ENCODE data around the gene HUNK.
A peak's percentile ranks its signal among the peaks of the same experiment; 100 is the strongest.

Gene HUNK

GRCh38 chr21:31952828-31953227, 80.0 kb downstream of the HUNK start:
- no peak for DNase-seq (ENCODE audit: low spot score)

GRCh38 chr21:31957631-31958030, 84.8 kb downstream of the HUNK start:
- no peak for DNase-seq (ENCODE audit: low spot score)

GRCh38 chr21:31959881-31960280, 87.1 kb downstream of the HUNK start:
- no peak for DNase-seq (ENCODE audit: low spot score)

GRCh38 chr21:31961027-31961426, 88.2 kb downstream of the HUNK start:
- DNase-seq (ENCODE audit: low spot score): no peak

- DNase-seq (ENCODE audit: low spot score): no peak
Measured at GRCh38 chr21:31961704-31962103, 88.9 kb downstream of the HUNK start.

- no peak for DNase-seq (ENCODE audit: low spot score)
Measured at GRCh38 chr21:31964692-31965091, 91.9 kb downstream of the HUNK start.

- DNase-seq (ENCODE audit: low spot score): no peak
Measured at GRCh38 chr21:31967334-31967733, 94.5 kb downstream of the HUNK start.

GRCh38 chr21:31972622-31973021, 99.8 kb downstream of the HUNK start:
- DNase-seq (ENCODE audit: low spot score): no peak

- no peak for DNase-seq (ENCODE audit: low spot score)
Measured at GRCh38 chr21:31973402-31973944, 100.7 kb downstream of the HUNK start.

- peak; percentile 65 for DNase-seq (ENCODE audit: low spot score)
Measured at GRCh38 chr21:31974454-31974985, 101.7 kb downstream of the HUNK start.

- no peak for DNase-seq (ENCODE audit: low spot score)
Measured at GRCh38 chr21:31975491-31975890, 102.7 kb downstream of the HUNK start.

GRCh38 chr21:31977816-31978215, 105.0 kb downstream of the HUNK start:
- no peak for DNase-seq (ENCODE audit: low spot score)

GRCh38 chr21:31983120-31983519, 110.3 kb downstream of the HUNK start:
- DNase-seq (ENCODE audit: low spot score): no peak

GRCh38 chr21:31983554-31983953, 110.7 kb downstream of the HUNK start:
- DNase-seq (ENCODE audit: low spot score): no peak

GRCh38 chr21:31985398-31985797, 112.6 kb downstream of the HUNK start:
- no peak for DNase-seq (ENCODE audit: low spot score)

GRCh38 chr21:31986035-31986856, 113.4 kb downstream of the HUNK start:
- DNase-seq (ENCODE audit: low spot score): no peak

- no peak for DNase-seq (ENCODE audit: low spot score)
Measured at GRCh38 chr21:31987696-31988095, 114.9 kb downstream of the HUNK start.

- DNase-seq (ENCODE audit: low spot score): no peak
Measured at GRCh38 chr21:31988492-31989290, 115.9 kb downstream of the HUNK start.

- DNase-seq (ENCODE audit: low spot score): no peak
Measured at GRCh38 chr21:31991356-31992331, 118.8 kb downstream of the HUNK start.

- no peak for DNase-seq (ENCODE audit: low spot score)
Measured at GRCh38 chr21:31992391-31992790, 119.6 kb downstream of the HUNK start.

Data from pons (tissue), 1 donor.